Fibroblast of the aortic adventitia (primary cell): ENCODE measurements around the gene IFNGR2. TPM values are rescaled to one million over a fixed set of nuclear protein-coding genes. Genes with fewer than 3 reads are reported as not detected.
"Not testable (repeated sequence)": the region's sequence is repeated elsewhere in the genome, so short reads cannot be mapped to it uniquely, and the experiment has no call there.

Experiments
- DNase-seq: peaks from one replicate; pipeline ENCODE4 v3.0.0-alpha.2; 2010; ENCODE audit warnings: low read depth
- H3K4me3 ChIP-seq: 2 replicates; pipeline ENCODE4 v1.5.1; 2011; ENCODE audit warnings: low read depth, mild to moderate bottlenecking, control low read depth, low read length, moderate library complexity
- total RNA-seq: library from RNA; depleted of rRNA; stranded (reverse); fragments of >200 nt; gene quantifications from 2 replicates; pipeline ENCODE4 v1.2.3, GENCODE V29; 2012; ENCODE audit warnings: low replicate concordance
- TF ChIP-seq, protein P1 (sequence below): IDR thresholded peaks from 2 replicates; pipeline ENCODE4 v1.5.1; 2011; ENCODE audit warnings: mild to moderate bottlenecking, low read length, control low read depth, inconsistent platforms; ENCODE audit not compliant: insufficient read depth

The IFNGR2 gene
- total RNA-seq, 1 donor, result 64.2 TPM

DNA sequence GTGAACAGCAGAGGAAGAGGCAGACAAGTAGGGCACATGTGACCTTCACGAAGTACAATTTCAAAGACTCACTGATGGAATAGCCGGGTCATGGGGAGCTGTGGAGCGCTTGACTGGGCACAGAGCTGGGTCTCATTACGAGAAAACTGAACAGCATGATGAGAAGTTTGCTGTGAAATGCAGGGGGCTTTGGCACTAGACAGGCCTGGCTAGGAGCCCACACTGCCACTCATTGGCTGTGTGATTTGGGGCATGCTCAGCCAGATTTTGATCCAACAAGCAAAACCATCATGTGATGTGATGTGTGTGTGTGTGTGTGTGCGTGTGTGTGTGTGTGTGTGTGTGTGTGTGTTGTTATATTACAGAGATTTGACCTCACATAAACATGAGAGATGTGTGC is 4.9 kb upstream of the IFNGR2 start:
- no peak for DNase-seq
- TF ChIP-seq, protein P1, sequence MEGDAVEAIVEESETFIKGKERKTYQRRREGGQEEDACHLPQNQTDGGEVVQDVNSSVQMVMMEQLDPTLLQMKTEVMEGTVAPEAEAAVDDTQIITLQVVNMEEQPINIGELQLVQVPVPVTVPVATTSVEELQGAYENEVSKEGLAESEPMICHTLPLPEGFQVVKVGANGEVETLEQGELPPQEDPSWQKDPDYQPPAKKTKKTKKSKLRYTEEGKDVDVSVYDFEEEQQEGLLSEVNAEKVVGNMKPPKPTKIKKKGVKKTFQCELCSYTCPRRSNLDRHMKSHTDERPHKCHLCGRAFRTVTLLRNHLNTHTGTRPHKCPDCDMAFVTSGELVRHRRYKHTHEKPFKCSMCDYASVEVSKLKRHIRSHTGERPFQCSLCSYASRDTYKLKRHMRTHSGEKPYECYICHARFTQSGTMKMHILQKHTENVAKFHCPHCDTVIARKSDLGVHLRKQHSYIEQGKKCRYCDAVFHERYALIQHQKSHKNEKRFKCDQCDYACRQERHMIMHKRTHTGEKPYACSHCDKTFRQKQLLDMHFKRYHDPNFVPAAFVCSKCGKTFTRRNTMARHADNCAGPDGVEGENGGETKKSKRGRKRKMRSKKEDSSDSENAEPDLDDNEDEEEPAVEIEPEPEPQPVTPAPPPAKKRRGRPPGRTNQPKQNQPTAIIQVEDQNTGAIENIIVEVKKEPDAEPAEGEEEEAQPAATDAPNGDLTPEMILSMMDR, result no peak
- no peak overlapping the region for H3K4me3 ChIP-seq

- no peak overlapping the region for H3K4me3 ChIP-seq
- TF ChIP-seq, protein P1, result no peak
- DNase-seq, result no peak
Observed at GRCh38 chr21:33401630-33401992, 1.6 kb upstream of the IFNGR2 start.

- DNase-seq, result peak; percentile 72
- H3K4me3 ChIP-seq, result peak overlapping the region; percentile 88
- TF ChIP-seq, protein P1, result no peak
Observed at GRCh38 chr21:33402001-33402979, 923 bp upstream of the IFNGR2 start.

DNA sequence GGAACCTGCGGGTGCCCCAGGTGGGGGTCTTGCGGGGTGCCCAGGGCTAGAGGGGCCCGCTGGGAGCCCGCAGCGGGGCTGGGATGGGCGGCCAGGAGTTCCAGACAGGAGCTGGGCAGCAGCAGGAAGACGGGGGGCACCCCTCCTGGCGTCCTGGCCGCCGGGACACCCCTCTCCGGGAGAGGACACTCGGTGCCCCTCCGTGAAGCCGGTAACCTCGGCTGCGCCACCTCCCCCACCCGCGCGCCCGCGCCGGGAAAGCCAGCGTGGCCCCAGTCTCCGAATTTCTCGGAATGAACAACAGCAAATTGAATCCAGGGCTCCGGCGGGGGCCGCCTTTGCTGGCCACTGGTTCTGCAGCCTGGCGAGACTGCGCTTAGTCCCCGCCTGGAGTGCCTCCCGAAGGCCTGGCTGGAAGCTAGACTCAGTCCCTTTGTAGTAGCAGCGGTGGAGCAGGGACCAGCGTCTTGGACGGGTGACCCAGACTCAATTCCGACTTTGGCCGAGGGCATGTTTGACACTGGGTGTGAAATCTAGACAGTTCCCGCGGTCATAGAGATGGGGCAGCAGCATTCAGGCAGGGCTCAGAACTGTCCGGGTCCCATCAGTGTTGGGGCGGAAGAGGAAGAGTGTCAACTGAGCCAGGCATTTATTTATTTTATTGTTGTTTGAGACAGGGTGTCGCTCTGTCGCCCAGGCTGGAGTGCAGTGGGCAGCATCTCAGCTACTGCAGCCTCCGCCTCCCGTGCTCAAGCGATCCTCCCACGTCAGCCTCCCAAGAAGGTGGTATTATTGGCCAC is 773 bp downstream of the IFNGR2 start:
- peak overlapping the region; percentile 88 for H3K4me3 ChIP-seq
- DNase-seq, result peak; percentile 59
- TF ChIP-seq, protein P1, result no peak

DNA sequence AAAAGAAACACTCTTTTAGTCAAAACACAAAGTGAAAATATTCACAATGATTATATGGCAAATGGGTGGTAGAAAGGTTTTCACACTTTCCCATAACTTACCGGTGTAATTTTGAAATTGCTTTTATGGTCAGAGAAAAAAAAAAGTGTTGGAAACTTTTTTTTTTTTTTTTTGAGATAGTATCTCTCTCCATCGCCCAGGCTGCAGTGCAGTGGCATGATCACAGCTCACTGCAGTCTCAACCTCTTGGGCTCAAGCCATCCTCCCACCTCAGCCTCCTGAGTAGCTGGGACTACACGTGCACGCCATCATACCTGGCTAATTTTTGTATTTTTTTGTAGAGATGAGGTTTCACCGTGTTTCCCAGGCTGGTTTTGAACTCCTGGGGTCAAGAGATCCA is 3.3 kb downstream of the IFNGR2 start:
- H3K4me3 ChIP-seq, result no peak overlapping the region
- DNase-seq, result no peak
- TF ChIP-seq, protein P1, result no peak

GRCh38 chr21:33411949-33412430 is 8.8 kb downstream of the IFNGR2 start:
- no peak overlapping the region for H3K4me3 ChIP-seq
- peak; percentile 40 for DNase-seq
- TF ChIP-seq, protein P1, result no peak

- not testable (repeated sequence) for DNase-seq, H3K4me3 ChIP-seq
Observed at GRCh38 chr21:33412439-33412831, 9.2 kb downstream of the IFNGR2 start.
